HG03280 (cell line): ENCODE data around the gene GSS.

Experiments
- ATAC-seq: cut with Tn5 transposase; IDR thresholded peaks from one replicate; pipeline ENCODE4 v1.9.1; 2021; ENCODE audit warnings: mild to moderate bottlenecking, moderate library complexity; ENCODE audit not compliant: unreplicated experiment

GSS gene

GRCh38 chr20:34949120-34949519 is 6.5 kb downstream of the GSS start:
- no peak for ATAC-seq

GRCh38 chr20:34948030-34948429 is 7.6 kb downstream of the GSS start:
- ATAC-seq: no peak

GRCh38 chr20:34947336-34947735 is 8.3 kb downstream of the GSS start:
- no peak for ATAC-seq

GRCh38 chr20:34946661-34947060 is 8.9 kb downstream of the GSS start:
- no peak for ATAC-seq

- no peak for ATAC-seq
Observed at GRCh38 chr20:34945315-34946077, 10.1 kb downstream of the GSS start.

GRCh38 chr20:34943808-34944567 is 11.6 kb downstream of the GSS start:
- ATAC-seq: no peak

- ATAC-seq: no peak
Observed at GRCh38 chr20:34942301-34942700, 13.3 kb downstream of the GSS start.

GRCh38 chr20:34941226-34941625 is 14.4 kb downstream of the GSS start:
- ATAC-seq: no peak

- no peak for ATAC-seq
Observed at GRCh38 chr20:34940081-34940481, 15.5 kb downstream of the GSS start.

- no peak for ATAC-seq
Observed at GRCh38 chr20:34938466-34939163, 17.0 kb downstream of the GSS start.

GRCh38 chr20:34931771-34932170 is 23.8 kb downstream of the GSS start:
- ATAC-seq: no peak

GRCh38 chr20:34928411-34928810 is 27.2 kb downstream of the GSS start:
- ATAC-seq: no peak

GRCh38 chr20:34927736-34928135 is 27.9 kb downstream of the GSS start:
- ATAC-seq: no peak

GRCh38 chr20:34926581-34926980 is 29.0 kb downstream of the GSS start:
- no peak for ATAC-seq

GRCh38 chr20:34925981-34926380 is 29.6 kb downstream of the GSS start:
- ATAC-seq: no peak

GRCh38 chr20:34925341-34925740 is 30.3 kb downstream of the GSS start:
- ATAC-seq: no peak

- no peak for ATAC-seq
Observed at GRCh38 chr20:34923414-34923813, 32.2 kb downstream of the GSS start.

GRCh38 chr20:34922654-34923381 is 32.8 kb downstream of the GSS start:
- ATAC-seq: no peak

GRCh38 chr20:34921436-34921835 is 34.2 kb downstream of the GSS start:
- no peak for ATAC-seq

GRCh38 chr20:34920055-34920454 is 35.6 kb downstream of the GSS start:
- no peak for ATAC-seq

- no peak for ATAC-seq
Observed at GRCh38 chr20:34916774-34917354, 38.7 kb downstream of the GSS start.
